Kidney (tissue), 14 donors: ENCODE measurements around the gene SLC17A9. TPM values are rescaled to one million over a fixed set of nuclear protein-coding genes. Genes with fewer than 3 reads are reported as not detected.

Experiments used
- DNase-seq, 5 donors: peaks; one replicate each; pipeline ENCODE4 v3.0.0-alpha.2; 2013 to 2020
- FAIRE-seq: peaks from 2 replicates; lab custom pipeline; 2012; peaks lifted over from hg19 to GRCh38; lab: Jason Lieb, UNC
- H3K27ac ChIP-seq, 2 donors: one replicate each; pipeline ENCODE4 v1.7.0; 2013; ENCODE audit warnings: low read depth in 2 of 2, low read length in 2 of 2, inconsistent platforms in 1 of 2
- H3K27me3 ChIP-seq: one replicate; pipeline ENCODE4 v1.7.1; 2013; ENCODE audit warnings: low read length, inconsistent platforms; ENCODE audit not compliant: control insufficient read depth, insufficient read depth
- H3K36me3 ChIP-seq, 3 donors: one replicate each; pipeline versions ENCODE4 v1.7.0 to v1.7.1; 2013; ENCODE audit warnings: low read length in 3 of 3, control low read depth in 1 of 3, inconsistent platforms in 1 of 3; ENCODE audit not compliant: insufficient read depth in 3 of 3, control insufficient read depth in 2 of 3
- H3K4me1 ChIP-seq, 3 donors: one replicate each; pipeline versions ENCODE4 v1.7.0 to v1.7.1; 2013; ENCODE audit warnings: low read length in 3 of 3, inconsistent platforms in 1 of 3, low read depth in 1 of 3; ENCODE audit not compliant: control insufficient read depth in 2 of 3, insufficient read depth in 2 of 3
- H3K4me3 ChIP-seq, 3 donors: one replicate each; pipeline versions ENCODE4 v1.7.0 to v1.8.1; 2013; ENCODE audit warnings: low read length in 3 of 3, control low read depth in 1 of 3, inconsistent platforms in 1 of 3
- H3K9ac ChIP-seq, 3 donors: one replicate each; pipeline versions ENCODE4 v1.7.0 to v1.7.1; 2013; ENCODE audit warnings: low read length in 3 of 3, control low read depth in 1 of 3, inconsistent platforms in 1 of 3
- H3K9me3 ChIP-seq, 3 donors: one replicate each; pipeline versions ENCODE4 v1.7.0 to v1.7.1; 2013; ENCODE audit warnings: low read length in 3 of 3, control low read depth in 1 of 3, inconsistent platforms in 1 of 3; ENCODE audit not compliant: control insufficient read depth in 2 of 3, insufficient read depth in 1 of 3
- intact Hi-C: fragments of 100-400 bp; cut with DNase I; formaldehyde crosslinking; loops from one replicate; pipeline ENCODE4 v1.11.1; 2022
- polyA plus RNA-seq: library from polyadenylated mRNA; stranded (reverse); fragments of 350-450 nt; fragmentation: Illumina TruSeq; extraction: RNeasy Lipid Tissue Mini Kit (QIAGEN cat#74804); gene quantifications from one replicate; pipeline ENCODE4 v1.2.3, GENCODE V29; 2014; ENCODE audit warnings: low read depth, low replicate concordance; ENCODE audit not compliant: insufficient read depth
- total RNA-seq: library from RNA; stranded (reverse); fragmentation: NEBNext Ultra II Directional; extraction: Animal tissue kit (Norgen Biotek cat#: 25700); gene quantifications from one replicate; pipeline ENCODE4 v1.2.1, GENCODE V29; 2021
- TF ChIP-seq, protein P1 (sequence below): IDR thresholded peaks from 3 replicates; pipeline ENCODE4 v1.5.1; 2012; ENCODE audit warnings: mild to moderate bottlenecking, moderate library complexity, borderline replicate concordance; ENCODE audit not compliant: insufficient read depth; ENCODE audit errors: extremely low read depth
- donor health status: control.
- donor health status: control.
- donor health status: control.
- donor health status: control.
- donor health status: control.
- donor health status: DM: yes; HTN: yes; CAD: no.
- donor health status: Normal renal cell carcinoma (clear cell type).

The SLC17A9 gene
- total and polyA plus RNA-seq, 2 donors from 2014 or later = 2.0 to 9.5 TPM

DNA sequence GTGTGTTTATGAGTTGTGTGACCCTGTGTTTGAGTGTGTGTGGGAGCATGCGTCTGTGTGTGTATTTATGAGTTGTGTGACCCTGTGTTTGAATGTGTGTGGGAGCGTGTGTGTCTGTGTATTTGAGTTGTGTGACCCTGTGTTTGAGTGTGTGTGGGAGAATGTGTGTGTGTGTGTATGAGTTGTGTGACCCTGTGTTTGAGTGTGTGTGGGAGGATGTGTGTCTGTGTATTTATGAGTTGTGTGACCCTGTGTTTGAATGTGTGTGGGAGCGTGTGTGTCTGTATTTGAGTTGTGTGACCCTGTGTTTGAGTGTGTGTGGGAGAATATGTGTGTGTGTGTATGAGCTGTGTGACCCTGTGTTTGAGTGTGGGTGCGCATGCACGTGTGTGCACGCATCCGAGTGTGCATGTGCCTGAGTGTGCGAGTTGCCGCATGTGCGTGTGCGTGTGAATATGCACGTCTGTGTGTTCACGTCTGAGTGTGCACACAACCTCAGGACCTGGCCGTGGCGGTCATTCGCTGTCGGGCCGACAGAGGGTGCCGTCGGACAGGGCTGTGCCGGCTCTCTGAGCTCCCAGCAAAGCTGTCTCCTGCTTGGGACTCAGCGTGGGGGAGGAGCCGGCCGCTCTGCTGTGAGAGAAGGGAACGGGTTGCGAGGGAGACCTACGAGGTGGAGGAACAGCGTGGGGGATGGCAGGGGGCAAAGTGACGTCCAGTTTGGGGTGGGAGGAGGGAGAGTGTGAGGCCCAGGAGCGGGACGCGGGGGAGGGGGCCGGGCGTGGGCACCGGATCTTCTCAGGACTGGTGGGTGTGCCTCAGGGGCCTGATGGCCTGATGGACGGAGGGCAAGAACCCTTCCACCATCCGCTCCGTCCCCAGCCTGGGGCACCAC, 19.7 kb downstream of the SLC17A9 start:
- H3K9me3 ChIP-seq = no peaks in the 10 kb centered on the region
- peaks cover 0 to 2% (median 0%) of the 10 kb centered on the region in 3 donors for H3K4me1 ChIP-seq
- DNase-seq (peak; percentile 93 to 95 (median 94)), FAIRE-seq (no peak)
- peaks cover 9% of the 10 kb centered on the region for H3K27me3 ChIP-seq
- intact Hi-C loops = no loop called here
- no peak overlapping the region for H3K27ac ChIP-seq
- H3K4me3 ChIP-seq = no peak overlapping the region
- H3K9ac ChIP-seq = no peak overlapping the region
- TF ChIP-seq, protein P1, sequence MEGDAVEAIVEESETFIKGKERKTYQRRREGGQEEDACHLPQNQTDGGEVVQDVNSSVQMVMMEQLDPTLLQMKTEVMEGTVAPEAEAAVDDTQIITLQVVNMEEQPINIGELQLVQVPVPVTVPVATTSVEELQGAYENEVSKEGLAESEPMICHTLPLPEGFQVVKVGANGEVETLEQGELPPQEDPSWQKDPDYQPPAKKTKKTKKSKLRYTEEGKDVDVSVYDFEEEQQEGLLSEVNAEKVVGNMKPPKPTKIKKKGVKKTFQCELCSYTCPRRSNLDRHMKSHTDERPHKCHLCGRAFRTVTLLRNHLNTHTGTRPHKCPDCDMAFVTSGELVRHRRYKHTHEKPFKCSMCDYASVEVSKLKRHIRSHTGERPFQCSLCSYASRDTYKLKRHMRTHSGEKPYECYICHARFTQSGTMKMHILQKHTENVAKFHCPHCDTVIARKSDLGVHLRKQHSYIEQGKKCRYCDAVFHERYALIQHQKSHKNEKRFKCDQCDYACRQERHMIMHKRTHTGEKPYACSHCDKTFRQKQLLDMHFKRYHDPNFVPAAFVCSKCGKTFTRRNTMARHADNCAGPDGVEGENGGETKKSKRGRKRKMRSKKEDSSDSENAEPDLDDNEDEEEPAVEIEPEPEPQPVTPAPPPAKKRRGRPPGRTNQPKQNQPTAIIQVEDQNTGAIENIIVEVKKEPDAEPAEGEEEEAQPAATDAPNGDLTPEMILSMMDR = peak; percentile 87
- no peaks in the 10 kb centered on the region for H3K36me3 ChIP-seq

DNA sequence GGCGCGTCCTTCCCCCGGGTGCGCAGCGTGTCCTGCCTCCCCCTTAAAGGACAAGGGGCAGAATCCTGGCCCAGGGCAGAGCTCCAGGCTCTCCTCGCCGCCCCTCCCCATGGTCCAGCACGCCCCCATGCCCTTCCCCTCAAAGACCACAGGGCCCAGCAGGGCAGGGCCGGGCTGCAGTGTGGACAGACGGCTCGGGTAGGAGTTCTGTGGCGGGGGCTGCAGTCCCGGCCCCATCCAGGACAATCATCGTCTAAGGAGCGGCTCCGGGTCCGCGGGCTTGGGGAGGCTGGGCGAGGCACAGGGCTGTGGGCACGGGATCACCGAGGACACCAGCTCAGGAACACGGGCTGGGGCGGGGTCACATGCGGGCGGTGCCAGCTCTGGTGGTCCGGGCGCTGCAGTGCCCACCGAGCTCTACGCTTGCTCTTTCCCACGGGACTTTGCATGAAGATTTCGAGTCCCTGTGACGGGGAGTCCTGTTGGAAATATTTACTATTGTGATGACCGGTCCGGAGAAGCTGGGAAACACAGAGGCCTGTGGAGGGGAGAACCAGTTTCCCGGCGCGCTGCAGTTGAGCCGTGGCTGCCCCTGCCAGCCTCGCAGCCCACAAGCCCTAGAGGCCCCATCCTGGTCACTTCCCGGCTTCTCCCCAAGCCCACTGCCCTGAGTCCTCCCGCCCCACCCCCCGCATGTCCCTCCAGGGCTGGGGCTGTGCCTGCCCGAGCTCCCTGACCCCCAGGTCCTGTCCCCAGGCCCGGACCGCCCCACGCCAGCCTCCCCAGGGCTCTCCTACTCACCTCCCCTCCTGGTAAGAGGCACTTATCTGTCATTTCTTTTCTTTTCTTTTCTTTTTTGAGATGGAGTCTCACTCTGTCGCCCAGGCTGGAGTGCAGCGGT, 20.6 kb downstream of the SLC17A9 start:
- Histone ChIP-seq H3K27ac (no peak overlapping the region), H3K27me3 (peaks cover 9% of the 10 kb centered on the region), H3K9me3 (no peaks in the 10 kb centered on the region), H3K36me3 (no peaks in the 10 kb centered on the region), H3K4me1 (peaks cover 0 to 2% (median 0%) of the 10 kb centered on the region in 3 donors), H3K9ac (no peak overlapping the region), H3K4me3 (no peak overlapping the region)
- intact Hi-C loops = no loop called here
- FAIRE-seq (no peak), DNase-seq (no peak)
- TF ChIP-seq, protein P1 = no peak

DNA sequence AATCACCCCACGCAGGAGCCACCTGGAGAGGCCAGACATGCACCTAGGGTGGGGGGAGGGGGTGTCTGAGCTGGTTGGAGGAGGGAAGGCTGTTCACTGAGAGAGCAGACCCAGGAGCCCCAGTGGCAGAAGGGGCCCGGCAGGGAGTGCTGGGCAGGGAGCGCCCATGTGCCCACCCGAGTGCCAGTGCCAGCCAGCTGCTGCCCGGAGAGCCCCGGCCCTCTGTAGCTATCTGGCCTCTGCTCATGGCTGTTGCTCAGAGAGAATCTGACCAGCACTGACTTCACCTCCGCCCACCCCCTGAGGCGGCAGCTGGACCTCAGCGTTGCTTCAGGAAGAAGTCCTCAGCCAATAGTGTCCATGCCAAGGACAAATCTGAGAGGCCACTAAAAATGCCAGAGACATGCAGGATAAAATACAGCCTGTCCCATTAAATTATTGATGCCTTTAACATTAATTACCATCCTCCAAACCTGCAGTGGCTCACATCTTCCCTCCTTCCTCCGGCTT, 22.8 kb downstream of the SLC17A9 start:
- TF ChIP-seq, protein P1 = no peak
- peaks cover 17% of the 10 kb centered on the region for H3K27me3 ChIP-seq

More for the DNA sequence above, 22.8 kb downstream of the SLC17A9 start:
- Histone ChIP-seq H3K36me3 (no peaks in the 10 kb centered on the region), H3K9me3 (no peaks in the 10 kb centered on the region), H3K4me3 (no peak overlapping the region), H3K4me1 (peaks cover 0 to 2% (median 0%) of the 10 kb centered on the region in 3 donors), H3K9ac (no peak overlapping the region), H3K27ac (no peak overlapping the region)
- intact Hi-C loops = no loop called here
- DNase-seq (no peak), FAIRE-seq (no peak)
